CMK (cell line): ENCODE data around the gene TOMM20.

Source experiments
- DNase-seq: peaks from one replicate; pipeline ENCODE4 v3.0.0-alpha.2; 2010; ENCODE audit warnings: low read depth

The TOMM20 gene

DNA sequence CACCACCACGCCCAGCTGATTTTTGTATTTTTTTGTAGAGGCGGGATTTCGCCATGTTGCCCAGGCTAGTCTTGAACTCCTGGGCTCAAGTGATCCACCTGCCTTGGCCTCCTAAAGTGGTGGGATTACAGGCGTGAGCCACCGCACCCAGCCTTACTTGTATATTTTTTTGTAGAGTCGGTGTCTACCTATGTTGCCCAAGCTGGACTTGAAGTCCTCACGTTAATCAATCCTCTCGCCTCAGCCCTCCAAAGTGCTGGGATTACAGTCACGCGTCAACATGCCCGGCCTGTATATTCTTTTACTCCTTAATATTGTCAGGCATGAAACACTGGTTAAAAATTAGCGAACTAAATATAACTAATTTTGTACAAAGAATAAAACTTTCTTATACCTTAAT is 5.5 kb upstream of the TOMM20 start:
- no peak for DNase-seq

DNA sequence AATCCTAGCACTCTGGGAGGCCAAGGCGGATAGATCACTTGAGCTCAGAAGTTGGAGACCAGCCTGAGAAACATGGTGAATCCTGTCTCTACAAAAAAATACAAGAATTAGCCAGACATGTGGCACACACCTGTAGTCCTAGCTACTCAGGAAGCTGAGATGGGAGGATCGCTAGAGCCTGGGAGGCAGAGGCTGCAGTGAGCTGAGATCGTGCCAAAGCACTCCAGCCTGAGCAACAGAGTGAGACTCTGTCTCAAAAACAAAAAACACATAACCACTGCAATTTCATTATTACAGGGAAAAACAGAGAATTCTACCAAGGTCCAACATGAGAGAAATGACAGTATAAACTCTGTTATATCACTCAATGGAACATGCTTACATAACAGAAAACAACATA is 4.4 kb upstream of the TOMM20 start:
- DNase-seq, result no peak

DNA sequence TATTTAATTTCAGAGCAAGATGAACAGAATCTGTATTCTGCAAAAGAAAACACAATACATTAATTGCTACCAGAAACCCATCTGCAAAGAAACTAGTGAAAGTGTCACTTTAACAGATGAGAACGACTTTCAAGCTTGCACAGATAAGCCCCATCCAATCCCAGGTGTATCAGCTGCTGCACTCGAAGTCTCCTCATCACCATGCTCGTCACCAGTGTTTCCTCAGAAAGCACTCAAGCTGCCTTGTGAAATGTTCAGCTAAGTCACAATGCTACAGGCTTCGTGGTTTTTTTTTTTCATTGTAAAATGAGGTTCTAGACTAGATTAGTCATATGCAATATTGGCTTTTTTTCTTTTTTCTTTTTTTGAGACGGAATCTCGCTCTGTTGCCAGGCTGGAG is 3.3 kb upstream of the TOMM20 start:
- no peak for DNase-seq

DNA sequence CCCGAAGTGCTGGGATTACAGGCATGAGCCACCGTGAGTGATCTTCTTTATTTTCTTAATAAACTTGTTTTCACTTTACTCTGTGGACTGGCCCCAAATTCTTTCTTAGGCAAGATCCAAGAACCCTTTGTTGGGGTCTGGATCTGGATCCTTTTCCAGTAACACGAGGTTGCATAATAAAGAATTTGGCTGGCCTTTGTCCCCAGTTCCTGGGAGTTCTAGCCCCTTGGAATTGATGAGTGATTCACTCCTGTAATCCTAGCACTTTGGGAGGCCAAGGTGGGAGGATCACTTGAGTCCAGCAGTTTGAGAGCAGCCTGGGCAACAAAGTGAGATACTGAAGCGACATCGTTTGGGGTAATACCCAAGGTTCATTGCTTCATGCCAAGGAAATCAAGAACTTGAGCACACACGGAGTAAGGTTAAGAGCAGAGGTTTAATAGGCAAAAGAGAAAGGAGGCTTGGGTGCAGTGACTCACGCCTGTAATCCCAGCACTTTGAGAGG is 2.2 kb upstream of the TOMM20 start:
- no peak for DNase-seq

DNA sequence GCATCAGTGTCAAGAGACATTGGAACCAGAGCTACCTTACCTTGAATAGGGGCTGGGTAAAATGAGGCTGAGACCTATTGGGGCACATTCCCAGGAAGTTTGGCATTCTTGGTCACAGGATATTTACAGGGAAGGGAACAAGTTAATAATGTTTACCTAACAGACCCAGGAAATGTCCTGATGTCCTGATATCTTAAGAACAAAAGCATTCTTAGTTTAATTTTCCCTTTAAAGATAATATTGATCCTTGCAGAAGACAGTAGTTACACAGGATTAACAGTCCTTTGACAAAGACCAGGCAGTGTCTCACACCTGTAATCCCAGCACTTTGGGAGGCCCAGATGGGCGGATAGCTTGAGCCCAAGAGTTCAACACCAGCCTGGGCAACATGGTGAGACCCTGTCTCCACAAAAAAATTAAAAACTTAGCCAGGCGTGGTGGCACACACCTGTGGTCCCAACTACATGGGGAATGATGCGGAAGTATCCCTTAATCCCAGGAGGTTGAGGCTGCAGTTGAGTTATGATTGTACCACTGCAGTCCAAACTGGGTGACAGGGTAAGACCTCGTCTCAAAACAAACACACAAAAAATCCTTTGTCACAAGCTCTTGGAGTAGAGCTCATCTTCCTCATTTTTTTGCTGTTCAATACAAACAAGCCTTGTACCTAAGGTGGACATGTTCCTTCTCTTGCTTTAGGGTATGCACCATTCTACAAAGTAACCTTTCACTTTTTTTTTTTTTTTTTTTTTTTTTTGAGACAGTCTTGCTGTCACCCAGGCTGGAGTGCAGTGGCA is 1.3 kb upstream of the TOMM20 start:
- DNase-seq, result no peak

DNA sequence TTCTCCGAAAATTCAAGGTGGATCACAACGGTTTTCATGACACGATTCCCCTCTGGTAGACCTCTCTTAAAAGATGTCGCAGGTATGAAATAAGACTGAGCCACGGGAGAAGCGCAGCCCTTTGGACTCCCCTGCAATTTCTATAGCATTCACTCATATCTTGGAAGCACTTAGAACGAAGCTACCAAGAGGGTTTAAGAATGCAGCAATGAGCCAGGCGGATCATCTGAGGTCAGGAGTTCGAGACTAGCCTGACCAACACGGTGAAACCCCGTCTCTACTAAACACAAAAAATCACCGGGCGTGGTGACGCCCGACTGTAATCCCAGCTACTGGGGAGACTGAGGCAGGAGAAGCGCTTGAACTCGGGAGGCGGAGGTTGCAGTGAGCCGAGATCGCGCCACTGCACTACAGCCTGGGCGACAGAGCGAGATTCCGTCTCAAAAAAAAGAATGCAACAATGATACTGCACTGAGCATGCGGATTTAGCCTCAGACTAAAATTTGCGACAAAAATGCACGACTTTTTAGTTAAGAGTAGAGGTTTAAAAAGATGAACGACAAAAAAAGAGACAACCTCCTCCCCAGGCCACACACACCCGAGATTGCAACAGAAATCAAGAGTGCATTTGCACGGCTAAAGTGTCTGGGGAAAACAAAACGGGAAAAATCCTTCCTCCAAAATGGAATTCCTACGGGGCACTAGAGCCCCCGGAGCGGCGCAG is 743 bp downstream of the TOMM20 start:
- no peak for DNase-seq

DNA sequence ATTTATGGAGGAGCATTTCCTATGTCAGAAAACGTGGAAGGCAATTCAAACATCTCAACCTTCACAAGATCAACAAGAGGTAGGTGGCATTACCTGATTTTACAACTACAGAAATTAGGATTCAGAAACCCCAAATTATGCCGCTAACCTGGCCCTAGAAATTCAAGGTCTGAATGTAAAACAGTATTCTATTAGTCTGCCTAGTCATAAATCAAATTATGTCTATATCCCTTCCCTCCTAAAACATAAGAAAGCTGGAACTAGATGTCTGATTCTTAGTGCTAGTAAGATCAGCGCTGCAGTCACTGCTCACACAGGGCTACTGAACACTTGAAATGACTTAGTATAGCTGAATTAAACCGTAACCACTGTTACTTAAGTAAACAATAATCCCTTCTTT is 1.4 kb downstream of the TOMM20 start:
- DNase-seq, result no peak

DNA sequence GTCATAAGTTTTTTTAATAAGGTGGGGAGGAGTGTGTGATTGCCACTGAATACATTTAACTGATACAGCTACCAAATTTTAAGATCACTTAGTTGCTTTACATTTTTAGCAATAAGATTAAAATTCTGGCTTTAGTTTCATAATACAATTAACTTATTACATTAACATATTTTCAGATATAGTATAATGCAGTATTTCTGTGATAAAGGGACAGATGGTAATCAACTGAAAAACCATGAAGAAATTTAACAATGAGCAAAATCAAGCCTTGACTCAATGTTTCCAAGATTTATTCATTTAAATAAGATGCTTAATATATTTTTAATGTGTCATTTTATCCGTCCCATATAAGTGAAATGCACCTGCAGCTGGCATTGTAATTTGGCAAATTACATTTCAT is 4.0 kb downstream of the TOMM20 start:
- DNase-seq, result no peak

DNA sequence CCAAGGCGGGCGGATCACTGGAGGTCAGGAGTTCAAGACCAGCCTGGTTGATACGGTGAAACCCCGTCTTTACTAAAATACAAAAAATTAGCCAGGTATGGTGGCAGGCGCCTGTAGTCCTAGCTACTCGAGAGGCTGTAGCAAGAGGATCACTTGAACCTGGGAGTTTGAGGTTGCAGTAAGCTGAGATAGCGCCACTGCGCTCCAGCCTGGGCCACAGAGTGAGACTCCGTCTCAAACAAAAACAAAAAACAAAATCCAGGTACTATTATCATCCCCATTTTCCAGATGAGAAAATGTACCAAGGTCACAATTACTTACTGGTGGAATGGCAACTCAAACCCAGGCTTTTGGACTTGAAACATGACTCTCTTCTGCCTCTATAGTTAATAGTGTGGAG is 4.5 kb downstream of the TOMM20 start:
- no peak for DNase-seq

DNA sequence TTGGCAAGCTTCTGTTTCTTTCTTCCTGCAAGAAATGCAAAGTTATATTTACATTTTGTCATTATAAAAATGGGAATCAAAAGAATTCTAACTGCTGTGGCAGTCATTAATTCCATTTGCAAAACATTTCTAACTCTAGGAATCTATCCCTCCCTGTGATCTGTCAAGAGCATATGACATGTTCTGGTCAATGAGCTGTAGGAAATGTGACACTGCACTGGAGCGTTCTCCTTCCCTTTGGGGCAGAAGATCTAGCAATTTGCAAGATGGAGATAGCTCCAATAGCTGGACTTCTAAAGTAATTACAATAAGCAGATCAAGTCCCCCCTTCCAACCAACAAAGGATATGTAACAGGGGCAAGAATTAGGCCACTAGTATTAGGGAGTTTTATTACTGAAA is 6.3 kb downstream of the TOMM20 start:
- DNase-seq, result no peak

DNA sequence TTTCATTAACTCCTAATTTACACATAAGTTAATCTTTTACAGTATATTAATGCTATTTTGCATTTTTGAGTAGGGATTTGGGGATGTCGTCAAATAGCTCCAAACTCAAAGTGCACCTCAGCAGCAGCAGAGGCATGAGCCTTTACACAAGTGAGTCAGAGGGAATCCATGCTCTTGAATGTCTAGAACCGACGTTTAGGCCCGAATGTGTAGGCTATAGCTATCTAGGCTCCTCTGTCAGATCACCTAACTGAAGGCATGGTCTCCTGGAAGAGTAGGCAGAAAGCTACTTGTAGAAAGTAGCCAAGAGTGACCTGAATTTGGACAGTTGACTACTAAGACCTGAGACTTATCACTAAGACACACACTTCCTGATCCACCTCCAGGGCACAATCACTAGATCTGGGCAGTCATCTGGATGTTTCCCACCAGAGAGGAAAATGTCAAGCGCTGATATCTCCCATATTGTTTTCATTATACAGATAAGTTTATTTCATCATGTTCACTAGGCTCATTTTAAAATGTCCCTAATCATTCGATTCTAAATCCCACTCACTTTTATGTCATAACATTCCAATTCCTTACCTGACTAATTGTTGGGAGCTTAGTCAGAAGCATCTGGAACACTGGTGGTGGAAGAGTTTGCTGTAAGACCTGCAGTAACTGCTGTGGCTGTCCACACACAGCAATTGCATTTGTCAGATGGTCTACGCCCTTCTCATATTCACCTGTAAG is 15.3 kb downstream of the TOMM20 start:
- DNase-seq, result peak; percentile 49

DNA sequence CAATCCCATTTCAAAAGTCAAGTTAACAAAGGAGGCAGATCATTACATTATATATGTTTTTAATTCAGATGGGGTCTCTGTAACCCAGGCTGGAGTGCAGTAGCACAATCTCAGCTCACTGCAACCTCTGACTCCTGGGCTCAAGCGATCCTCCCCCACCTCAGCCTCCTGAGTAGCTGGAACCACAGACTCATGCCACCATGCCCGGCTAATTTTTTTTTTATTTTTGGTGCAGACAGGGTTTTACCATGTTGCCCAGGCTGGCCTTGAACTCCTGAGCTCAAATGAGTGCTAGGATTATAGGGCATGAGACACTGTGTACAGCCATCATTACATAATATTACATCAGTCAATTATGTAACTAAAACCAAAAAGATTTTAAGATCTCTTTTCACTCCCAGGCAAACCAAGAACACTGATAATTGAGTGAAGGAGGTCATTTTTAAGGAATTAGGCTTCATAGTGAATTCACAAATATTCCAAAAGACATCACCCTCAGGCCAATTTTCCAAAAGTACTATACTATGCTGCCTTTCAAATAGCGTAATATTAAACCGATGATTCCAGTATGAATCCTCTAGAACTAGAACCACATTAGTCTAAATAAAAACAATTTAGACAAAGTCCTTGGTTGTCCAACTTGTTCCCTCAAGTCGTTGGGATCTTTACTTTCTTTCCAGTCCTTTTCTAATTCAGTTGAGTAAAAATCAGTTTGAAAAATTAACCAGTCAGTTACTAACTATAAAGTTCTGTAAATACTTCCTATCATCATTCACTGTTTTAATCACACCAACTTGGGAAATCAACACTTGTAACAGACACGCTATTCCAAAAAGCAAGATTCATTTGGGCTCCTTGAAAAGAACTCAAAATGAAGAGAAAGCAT is 16.1 kb downstream of the TOMM20 start:
- no peak for DNase-seq

DNA sequence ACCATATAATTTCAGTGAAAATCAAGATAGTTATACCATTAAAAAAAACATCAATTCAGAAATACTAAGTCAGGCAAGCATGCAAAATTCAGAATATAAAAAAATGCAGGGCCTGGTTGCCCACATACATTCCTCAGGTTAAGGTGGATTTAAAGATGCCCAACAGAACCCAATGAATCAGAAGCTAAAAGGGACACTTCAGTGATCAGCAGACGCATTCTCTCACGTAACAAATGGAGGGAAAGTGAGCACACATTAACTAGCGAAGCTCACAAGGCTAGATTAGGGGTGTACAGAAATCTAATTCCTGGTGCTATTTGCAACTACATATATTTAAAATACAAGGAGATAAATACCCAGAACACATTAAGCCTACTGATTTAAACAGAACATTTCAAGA is 17.5 kb downstream of the TOMM20 start:
- no peak for DNase-seq

DNA sequence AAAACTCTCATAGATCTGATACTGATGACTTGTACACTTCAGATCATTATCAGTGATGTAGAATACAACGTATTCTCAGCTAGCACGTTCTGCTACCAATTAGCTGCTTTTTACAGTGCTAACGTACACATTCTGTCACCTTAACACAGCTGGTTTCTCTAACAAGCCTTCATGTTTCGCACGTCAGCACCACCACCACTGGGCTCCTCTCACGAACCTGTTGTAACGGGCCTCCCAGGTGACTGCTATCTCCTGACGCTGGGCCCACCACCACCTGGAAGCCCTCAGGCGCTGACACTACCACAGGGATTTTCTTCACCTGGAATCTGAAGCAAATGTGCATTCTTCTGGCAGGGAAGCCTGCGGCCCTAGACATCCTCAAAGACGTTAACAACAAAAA is 19.8 kb downstream of the TOMM20 start:
- no peak for DNase-seq

DNA sequence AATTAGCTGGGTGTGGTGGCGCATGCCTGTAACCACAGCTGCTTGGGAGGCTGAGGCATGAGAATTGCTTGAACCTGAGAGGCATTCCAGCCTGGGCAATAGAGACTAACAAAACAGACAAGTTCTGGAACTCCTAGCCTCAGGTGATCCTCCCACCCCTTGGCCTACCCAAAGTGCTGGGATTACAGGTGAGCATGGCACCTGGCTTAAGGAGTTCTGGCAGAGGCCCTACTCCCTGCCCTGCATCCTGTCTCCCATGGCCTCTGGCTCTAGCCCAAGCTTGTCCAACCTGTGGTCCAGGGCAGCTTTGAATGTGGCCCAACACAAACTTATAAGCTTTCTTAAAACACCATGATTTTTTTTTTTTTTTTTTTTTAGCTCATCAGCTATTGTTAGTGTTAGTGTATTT is 20.4 kb downstream of the TOMM20 start:
- no peak for DNase-seq

DNA sequence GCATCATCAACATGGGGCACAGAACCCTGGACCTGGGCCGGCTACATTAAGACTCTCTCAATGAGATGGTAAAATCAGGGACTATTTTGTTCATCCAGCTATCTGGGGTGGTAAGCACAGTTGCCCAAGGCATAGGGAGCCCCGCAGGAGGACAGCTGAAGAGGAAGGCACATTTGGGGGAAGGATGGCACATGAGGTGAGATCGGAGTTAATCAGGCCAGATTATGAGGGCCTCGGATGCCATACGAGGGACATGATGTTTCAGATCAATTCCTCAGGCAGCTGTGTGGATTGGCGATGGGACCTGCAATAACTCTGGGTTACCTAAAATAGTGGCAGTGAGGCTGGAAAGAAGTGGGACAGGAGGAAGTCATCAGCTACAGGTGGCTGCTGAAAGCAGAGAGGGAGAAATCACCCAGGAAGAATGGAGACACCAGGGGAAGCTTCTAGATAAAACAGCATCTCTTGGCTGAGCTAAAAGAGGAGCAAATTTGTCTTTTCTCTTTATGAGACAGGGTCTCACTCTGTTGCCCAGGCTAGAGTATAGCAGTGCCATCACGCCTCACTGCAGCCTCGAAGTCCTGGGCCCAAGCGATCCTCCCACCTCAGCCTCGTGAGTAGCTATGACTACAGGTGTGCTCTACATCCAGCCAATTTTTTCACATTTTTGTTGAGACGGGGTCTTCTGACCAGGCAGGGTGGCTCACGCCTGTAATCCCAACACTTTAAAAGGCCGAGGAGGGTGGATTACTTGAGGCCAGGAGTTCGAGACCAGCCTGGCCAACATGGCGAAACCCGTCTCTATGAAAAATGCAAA is 21.1 kb downstream of the TOMM20 start:
- no peak for DNase-seq

DNA sequence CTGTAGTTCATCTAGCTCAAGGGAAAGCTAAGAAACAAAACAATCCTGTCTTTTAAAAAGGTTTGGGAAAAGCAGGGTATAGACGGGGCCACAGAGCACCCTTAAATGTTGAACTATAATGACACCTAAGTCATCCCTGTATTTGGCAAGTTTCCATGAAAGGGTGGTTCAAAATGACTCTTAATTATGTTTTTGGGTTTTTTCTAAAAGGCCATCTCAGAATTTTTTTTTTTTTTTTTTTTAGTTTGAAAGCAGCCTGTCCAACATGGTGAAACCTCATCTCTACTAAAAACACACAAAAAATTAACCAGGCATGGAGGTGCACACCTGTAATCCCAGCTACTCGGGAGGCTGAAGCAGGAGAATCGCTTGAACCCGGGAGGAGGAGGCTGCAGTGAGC is 22.2 kb downstream of the TOMM20 start:
- DNase-seq, result no peak

DNA sequence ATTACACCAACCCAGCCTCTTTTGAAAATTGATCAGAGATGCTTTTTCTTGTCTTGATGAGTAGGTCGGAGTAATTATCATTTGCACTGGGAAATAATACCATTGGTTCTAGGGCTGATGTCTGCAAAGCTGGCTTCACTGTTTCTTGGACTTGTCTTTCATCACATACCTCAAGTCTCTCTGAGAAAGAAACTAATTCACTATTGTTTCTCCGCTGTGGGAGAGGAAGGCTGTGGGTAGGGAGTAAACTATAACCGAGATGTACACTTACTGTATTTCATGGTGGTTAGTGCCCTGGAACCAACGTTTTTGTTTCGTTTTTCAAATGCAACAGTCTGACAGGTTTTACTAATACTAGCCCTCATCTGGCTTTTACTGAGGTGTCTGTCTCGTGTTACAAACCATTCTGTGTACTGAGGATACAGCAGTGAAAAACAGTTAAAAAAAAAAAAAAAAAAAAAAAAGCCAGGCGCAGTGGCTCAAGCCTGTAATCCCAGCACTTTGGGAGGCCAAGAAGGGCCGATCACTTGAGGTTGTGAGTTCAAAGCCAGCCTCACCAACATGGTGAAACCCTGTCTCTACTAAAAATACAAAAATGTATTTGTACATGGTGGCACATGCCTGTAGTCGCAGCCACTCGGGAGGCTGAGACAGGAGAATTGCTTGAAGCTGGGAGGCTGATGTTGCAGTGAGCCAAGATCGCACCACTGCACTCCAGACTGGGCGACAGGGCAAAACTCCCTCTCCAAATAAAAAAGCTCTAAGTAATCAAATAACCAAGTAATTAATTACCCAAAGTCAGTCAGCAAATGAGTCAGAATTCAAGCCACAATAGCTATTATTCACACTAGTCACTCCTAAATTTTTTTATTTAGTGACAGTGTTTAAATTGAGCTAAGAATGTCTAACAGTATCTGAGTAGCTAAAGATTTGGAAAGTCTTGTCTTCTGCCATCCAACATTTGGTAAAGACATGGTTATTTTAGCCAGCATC is 23.3 kb downstream of the TOMM20 start:
- DNase-seq, result no peak

DNA sequence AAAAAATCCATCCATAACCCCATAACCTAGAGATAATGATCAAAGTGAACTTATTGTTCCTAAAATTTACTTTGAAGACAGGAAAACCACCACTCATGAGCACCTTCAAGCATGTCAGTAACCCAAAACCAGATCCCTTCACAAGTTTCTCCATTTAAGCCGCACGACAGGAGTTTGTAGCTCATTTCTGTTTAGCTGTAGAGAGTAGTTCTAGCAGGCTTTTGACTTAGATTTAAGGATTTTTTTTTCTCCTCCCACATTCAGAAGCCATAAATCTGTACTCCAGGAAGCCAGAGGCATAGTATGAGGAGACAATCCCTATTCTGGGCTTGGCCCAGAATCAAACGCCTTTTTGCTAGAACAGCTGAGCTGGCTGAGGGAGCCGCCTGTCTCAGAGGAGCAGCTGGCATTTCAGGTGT is 25.6 kb downstream of the TOMM20 start:
- DNase-seq, result no peak

DNA sequence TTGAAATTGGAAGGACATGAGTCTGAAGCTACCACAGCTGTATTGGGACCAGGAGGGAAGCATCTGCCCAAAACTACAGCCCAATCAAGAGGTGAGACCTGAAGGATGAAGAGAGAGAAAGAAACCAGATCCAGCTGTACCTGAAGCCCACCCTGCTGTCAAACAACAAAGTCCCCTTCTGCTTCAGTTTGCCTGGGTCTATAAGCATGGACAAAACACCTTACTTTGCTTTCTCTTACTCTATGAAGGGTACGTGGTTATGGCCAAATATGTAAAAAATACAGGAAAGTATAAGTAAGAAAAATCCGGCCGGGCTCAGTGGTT is 26.4 kb downstream of the TOMM20 start:
- DNase-seq, result no peak
